Ishikawa (cell line): Measurements from ENCODE around the gene PTCH1.

ENCODE experiments used
- CEBPB ChIP-seq: IDR thresholded peaks from 2 replicates; pipeline ENCODE4 v1.6.1; 2012
- CREB1 ChIP-seq: IDR thresholded peaks from 2 replicates; pipeline ENCODE4 v1.6.1; 2012; ENCODE audit warnings: low read depth
- EGR1 ChIP-seq: IDR thresholded peaks from 2 replicates; pipeline ENCODE4 v1.6.1; 2012
- EP300 ChIP-seq: IDR thresholded peaks from 2 replicates; pipeline ENCODE4 v1.6.1; 2012; ENCODE audit warnings: borderline replicate concordance
- FOXM1 ChIP-seq: IDR thresholded peaks from 2 replicates; pipeline ENCODE4 v1.6.1; 2012; ENCODE audit warnings: low read depth, borderline replicate concordance
- NFIC ChIP-seq: IDR thresholded peaks from 2 replicates; pipeline ENCODE4 v1.6.1; 2012
- RAD21 ChIP-seq: IDR thresholded peaks from 2 replicates; pipeline ENCODE4 v1.6.1; 2012; ENCODE audit warnings: low read depth
- TAF1 ChIP-seq: IDR thresholded peaks from 2 replicates; pipeline ENCODE4 v1.6.1; 2012; ENCODE audit warnings: low read depth, mild to moderate bottlenecking
- TCF12 ChIP-seq: IDR thresholded peaks from 2 replicates; pipeline ENCODE4 v1.6.1; 2012; ENCODE audit warnings: low read depth
- TEAD4 ChIP-seq: IDR thresholded peaks from 2 replicates; pipeline ENCODE4 v1.6.1; 2012
- YY1 ChIP-seq: IDR thresholded peaks from 2 replicates; pipeline ENCODE4 v1.6.1; 2012; ENCODE audit warnings: low read depth
- ZBTB7A ChIP-seq: IDR thresholded peaks from 2 replicates; pipeline ENCODE4 v1.6.1; 2012; ENCODE audit warnings: low read depth
- TF ChIP-seq, protein P1 (sequence below): IDR thresholded peaks from 2 replicates; pipeline ENCODE4 v1.6.1; 2012
- TF ChIP-seq, protein P2 (sequence below): IDR thresholded peaks from 2 replicates; pipeline ENCODE4 v1.6.1; 2012; ENCODE audit warnings: low read depth, mild to moderate bottlenecking
- TF ChIP-seq, protein P3 (sequence below): IDR thresholded peaks from 2 replicates; pipeline ENCODE4 v1.6.1; 2012

Gene PTCH1

GRCh38 chr9:95422650-95423049 lies 94.1 kb downstream of the PTCH1 start:
- TF ChIP-seq TAF1 (no peak), NFIC (no peak), EP300 (no peak), TEAD4 (no peak), CEBPB (no peak), FOXM1 (no peak), YY1 (no peak), ZBTB7A (no peak)
- TF ChIP-seq, protein P1, sequence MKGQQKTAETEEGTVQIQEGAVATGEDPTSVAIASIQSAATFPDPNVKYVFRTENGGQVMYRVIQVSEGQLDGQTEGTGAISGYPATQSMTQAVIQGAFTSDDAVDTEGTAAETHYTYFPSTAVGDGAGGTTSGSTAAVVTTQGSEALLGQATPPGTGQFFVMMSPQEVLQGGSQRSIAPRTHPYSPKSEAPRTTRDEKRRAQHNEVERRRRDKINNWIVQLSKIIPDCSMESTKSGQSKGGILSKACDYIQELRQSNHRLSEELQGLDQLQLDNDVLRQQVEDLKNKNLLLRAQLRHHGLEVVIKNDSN: no peak
- TF ChIP-seq, protein P2, sequence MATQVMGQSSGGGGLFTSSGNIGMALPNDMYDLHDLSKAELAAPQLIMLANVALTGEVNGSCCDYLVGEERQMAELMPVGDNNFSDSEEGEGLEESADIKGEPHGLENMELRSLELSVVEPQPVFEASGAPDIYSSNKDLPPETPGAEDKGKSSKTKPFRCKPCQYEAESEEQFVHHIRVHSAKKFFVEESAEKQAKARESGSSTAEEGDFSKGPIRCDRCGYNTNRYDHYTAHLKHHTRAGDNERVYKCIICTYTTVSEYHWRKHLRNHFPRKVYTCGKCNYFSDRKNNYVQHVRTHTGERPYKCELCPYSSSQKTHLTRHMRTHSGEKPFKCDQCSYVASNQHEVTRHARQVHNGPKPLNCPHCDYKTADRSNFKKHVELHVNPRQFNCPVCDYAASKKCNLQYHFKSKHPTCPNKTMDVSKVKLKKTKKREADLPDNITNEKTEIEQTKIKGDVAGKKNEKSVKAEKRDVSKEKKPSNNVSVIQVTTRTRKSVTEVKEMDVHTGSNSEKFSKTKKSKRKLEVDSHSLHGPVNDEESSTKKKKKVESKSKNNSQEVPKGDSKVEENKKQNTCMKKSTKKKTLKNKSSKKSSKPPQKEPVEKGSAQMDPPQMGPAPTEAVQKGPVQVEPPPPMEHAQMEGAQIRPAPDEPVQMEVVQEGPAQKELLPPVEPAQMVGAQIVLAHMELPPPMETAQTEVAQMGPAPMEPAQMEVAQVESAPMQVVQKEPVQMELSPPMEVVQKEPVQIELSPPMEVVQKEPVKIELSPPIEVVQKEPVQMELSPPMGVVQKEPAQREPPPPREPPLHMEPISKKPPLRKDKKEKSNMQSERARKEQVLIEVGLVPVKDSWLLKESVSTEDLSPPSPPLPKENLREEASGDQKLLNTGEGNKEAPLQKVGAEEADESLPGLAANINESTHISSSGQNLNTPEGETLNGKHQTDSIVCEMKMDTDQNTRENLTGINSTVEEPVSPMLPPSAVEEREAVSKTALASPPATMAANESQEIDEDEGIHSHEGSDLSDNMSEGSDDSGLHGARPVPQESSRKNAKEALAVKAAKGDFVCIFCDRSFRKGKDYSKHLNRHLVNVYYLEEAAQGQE: no peak
- TF ChIP-seq, protein P3, sequence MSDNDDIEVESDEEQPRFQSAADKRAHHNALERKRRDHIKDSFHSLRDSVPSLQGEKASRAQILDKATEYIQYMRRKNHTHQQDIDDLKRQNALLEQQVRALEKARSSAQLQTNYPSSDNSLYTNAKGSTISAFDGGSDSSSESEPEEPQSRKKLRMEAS: no peak

GRCh38 chr9:95420518-95420917 lies 96.3 kb downstream of the PTCH1 start:
- no peak for TF ChIP-seq NFIC
- no peak for TF ChIP-seq YY1
- TF ChIP-seq ZBTB7A: no peak
- no peak for TF ChIP-seq EGR1
- TF ChIP-seq TAF1: no peak
- TF ChIP-seq, protein P2: no peak
- TF ChIP-seq TCF12: no peak
- no peak for TF ChIP-seq FOXM1

- TF ChIP-seq CEBPB (no peak), CREB1 (no peak), RAD21 (no peak), NFIC (no peak), ZBTB7A (no peak)
- TF ChIP-seq, protein P1: no peak
Measured at GRCh38 chr9:95419444-95419843, 97.3 kb downstream of the PTCH1 start.

GRCh38 chr9:95415158-95415557 lies 101.6 kb downstream of the PTCH1 start:
- TF ChIP-seq RAD21: no peak
- TF ChIP-seq, protein P1: no peak
- TF ChIP-seq EP300: no peak
- TF ChIP-seq ZBTB7A: no peak
- no peak for TF ChIP-seq CEBPB
- no peak for TF ChIP-seq YY1
- TF ChIP-seq TEAD4: no peak

DNA sequence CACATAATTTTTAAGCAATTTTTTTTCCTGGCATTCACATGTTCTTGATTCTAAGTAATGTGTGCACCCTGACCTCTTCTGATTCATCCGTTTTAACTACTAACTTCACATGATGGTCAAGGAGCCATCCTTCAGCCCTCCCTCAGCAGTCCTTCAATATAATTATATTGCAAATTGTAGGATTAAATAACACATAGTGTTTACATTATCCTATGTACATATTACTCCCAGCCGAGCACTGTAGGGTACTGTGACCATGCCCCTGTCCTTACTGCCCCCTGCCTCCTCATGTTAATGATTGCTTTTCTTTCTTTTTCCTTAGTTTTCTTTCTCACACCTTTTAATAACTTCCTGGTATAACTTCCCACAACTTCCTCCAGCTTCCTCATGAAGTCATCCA lies 103.0 kb downstream of the PTCH1 start:
- TF ChIP-seq FOXM1 (no peak), EGR1 (no peak)

GRCh38 chr9:95411054-95411892 lies 105.5 kb downstream of the PTCH1 start:
- TF ChIP-seq RAD21 (no peak), CREB1 (no peak), EP300 (no peak), FOXM1 (no peak)
- TF ChIP-seq, protein P3: no peak
- TF ChIP-seq, protein P2: no peak
